Panc1 (cell line): ENCODE results near the gene ELK4. TPM values are rescaled to one million over a fixed set of nuclear protein-coding genes. Genes with fewer than 3 reads are reported as not detected.

Source experiments
- ATAC-seq: fragments of 200-7000 bp; cut with Tn5 transposase; 2 replicates; pipeline ENCODE4 v1.9.1; 2020; ENCODE audit warnings: mild to moderate bottlenecking, moderate library complexity
- BruUV-seq: library from RNA; stranded (reverse); fragments of 400-500 nt; replicated peaks from 2 replicates; lab custom pipeline; 2021; lab: Mats Ljungman, UMichigan
- CTCF ChIA-PET: fragments of 300-600 bp; sonication (Branson Sonifier 250); formaldehyde crosslinking; loops from one replicate; lab custom pipeline; 2022; ENCODE audit warnings: antibody characterized with exemption; lab: Charles Lee
- POLR2A ChIA-PET: fragments of 300-600 bp; sonication (Branson Sonifier 250); formaldehyde crosslinking; loops from one replicate; lab custom pipeline; 2022; ENCODE audit warnings: antibody characterized with exemption; lab: Charles Lee
- DNase-seq: peaks from one replicate; pipeline ENCODE4 v3.0.0-alpha.2; 2010; ENCODE audit warnings: low read depth, low spot score
- H3K27ac ChIP-seq: 2 replicates; pipeline ENCODE4 v1.5.1; 2011; ENCODE audit warnings: mild to moderate bottlenecking, low read length, inconsistent platforms
- H3K27me3 ChIP-seq: fragments of 200-500 bp; sonication (Bioruptor generic); 2 replicates; pipeline ENCODE4 v1.6.0; 2014; ENCODE audit warnings: low read length, inconsistent platforms; ENCODE audit not compliant: control insufficient read depth, insufficient read depth
- H3K36me3 ChIP-seq: fragments of 200-500 bp; sonication (Bioruptor generic); 2 replicates; pipeline ENCODE4 v1.5.1; 2014; ENCODE audit warnings: inconsistent platforms, mild to moderate bottlenecking, low read length, moderate library complexity; ENCODE audit not compliant: control insufficient read depth, insufficient read depth
- H3K4me1 ChIP-seq: 2 replicates; pipeline ENCODE4 v1.5.1; 2011; ENCODE audit warnings: inconsistent platforms, mild to moderate bottlenecking, low read length, moderate library complexity; ENCODE audit not compliant: control insufficient read depth, insufficient read depth
- H3K4me3 ChIP-seq, 2 experiments: 2 replicates each; pipeline ENCODE4 v1.5.1; 2011 to 2012; ENCODE audit warnings: low read depth in 2 of 2, low read length in 2 of 2, mild to moderate bottlenecking in 2 of 2, inconsistent platforms in 1 of 2, moderate library complexity in 1 of 2
- H3K9me3 ChIP-seq: fragments of 200-500 bp; sonication (Bioruptor generic); 2 replicates; pipeline ENCODE4 v1.5.1; 2014; ENCODE audit warnings: low read depth, mild to moderate bottlenecking, inconsistent platforms, low read length, moderate library complexity; ENCODE audit not compliant: control insufficient read depth, insufficient read depth
- POLR2AphosphoS5 ChIP-seq: IDR thresholded peaks from 2 replicates; pipeline ENCODE4 v1.6.1; 2012; ENCODE audit warnings: mild to moderate bottlenecking, low read depth, low read length, moderate library complexity
- SIN3A ChIP-seq: IDR thresholded peaks from 2 replicates; pipeline ENCODE4 v1.6.1; 2012; ENCODE audit warnings: low read depth, mild to moderate bottlenecking, low read length, moderate library complexity, borderline replicate concordance; ENCODE audit not compliant: insufficient read depth
- TCF7L2 ChIP-seq: IDR thresholded peaks from 2 replicates; pipeline ENCODE4 v1.6.1; 2011; ENCODE audit warnings: mild to moderate bottlenecking, low read depth, low read length, inconsistent platforms
- in situ Hi-C: cut with HindIII; loops from 2 replicates; pipeline ENCODE4 v1.10.0; 2016; ENCODE audit warnings: low sequenced_read_pairs, low pct_unique_long_range_greater_than_20kb
- intact Hi-C: fragments of 100-400 bp; cut with micrococcal nuclease; formaldehyde crosslinking; loops from one replicate; pipeline ENCODE4 v1.10.0; 2022; ENCODE audit not compliant: unreplicated experiment
- total RNA-seq: library from RNA; stranded (reverse); gene quantifications from one replicate; pipeline ENCODE4 v1.2.1, GENCODE V29; 2021; ENCODE audit not compliant: unreplicated experiment
- TF ChIP-seq, protein P1 (sequence below), 2 experiments: IDR thresholded peaks; 2 replicates each; pipeline ENCODE4 v1.6.1; 2011 to 2012; ENCODE audit warnings: low read depth in 2 of 2, control low read depth in 1 of 2, low read length in 1 of 2, mild to moderate bottlenecking in 1 of 2, moderate library complexity in 1 of 2; ENCODE audit not compliant: insufficient read depth in 1 of 2
- TF ChIP-seq, protein P2 (sequence below): fragments of 450-650 bp; IDR thresholded peaks from 2 replicates; pipeline ENCODE4 v1.5.1; 2017; ENCODE audit warnings: mild to moderate bottlenecking

The ELK4 gene
- total RNA-seq, 1 experiment from 2014 or later = 54.6 TPM

DNA sequence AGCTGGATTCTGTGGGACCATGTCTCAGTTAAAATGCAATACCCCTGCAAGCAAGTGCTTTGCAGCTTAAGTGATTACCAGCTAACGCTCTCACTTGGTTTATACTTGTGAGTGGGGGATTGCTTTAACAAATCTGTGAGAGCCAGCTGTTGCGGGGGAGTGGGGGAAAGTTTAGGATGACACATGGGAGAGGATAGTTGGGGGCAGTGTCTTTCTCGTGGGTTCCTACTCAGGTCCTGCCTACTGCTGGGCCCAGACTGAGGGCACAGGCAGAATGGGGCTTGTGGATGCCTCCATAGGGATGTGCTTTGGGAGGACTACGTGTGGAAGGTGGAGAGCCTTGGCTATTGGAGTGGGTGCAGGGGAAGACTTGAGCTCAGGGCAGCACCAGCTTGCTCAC lies 60.1 kb downstream of the ELK4 start:
- POLR2A ChIA-PET = no interaction called here
- peaks cover 27% of the 10 kb centered on the region for H3K27me3 ChIP-seq
- CTCF ChIA-PET = no interaction called here
- ATAC-seq (no peak), DNase-seq (no peak)
- no peak for TF ChIP-seq SIN3A
- TF ChIP-seq, protein P1, sequence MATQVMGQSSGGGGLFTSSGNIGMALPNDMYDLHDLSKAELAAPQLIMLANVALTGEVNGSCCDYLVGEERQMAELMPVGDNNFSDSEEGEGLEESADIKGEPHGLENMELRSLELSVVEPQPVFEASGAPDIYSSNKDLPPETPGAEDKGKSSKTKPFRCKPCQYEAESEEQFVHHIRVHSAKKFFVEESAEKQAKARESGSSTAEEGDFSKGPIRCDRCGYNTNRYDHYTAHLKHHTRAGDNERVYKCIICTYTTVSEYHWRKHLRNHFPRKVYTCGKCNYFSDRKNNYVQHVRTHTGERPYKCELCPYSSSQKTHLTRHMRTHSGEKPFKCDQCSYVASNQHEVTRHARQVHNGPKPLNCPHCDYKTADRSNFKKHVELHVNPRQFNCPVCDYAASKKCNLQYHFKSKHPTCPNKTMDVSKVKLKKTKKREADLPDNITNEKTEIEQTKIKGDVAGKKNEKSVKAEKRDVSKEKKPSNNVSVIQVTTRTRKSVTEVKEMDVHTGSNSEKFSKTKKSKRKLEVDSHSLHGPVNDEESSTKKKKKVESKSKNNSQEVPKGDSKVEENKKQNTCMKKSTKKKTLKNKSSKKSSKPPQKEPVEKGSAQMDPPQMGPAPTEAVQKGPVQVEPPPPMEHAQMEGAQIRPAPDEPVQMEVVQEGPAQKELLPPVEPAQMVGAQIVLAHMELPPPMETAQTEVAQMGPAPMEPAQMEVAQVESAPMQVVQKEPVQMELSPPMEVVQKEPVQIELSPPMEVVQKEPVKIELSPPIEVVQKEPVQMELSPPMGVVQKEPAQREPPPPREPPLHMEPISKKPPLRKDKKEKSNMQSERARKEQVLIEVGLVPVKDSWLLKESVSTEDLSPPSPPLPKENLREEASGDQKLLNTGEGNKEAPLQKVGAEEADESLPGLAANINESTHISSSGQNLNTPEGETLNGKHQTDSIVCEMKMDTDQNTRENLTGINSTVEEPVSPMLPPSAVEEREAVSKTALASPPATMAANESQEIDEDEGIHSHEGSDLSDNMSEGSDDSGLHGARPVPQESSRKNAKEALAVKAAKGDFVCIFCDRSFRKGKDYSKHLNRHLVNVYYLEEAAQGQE (IDR thresholded peaks at IDR 0.05; ENCODE audit: insufficient read depth in 1 of 2, low read depth in 2 of 2, low read length in 1 of 2) = no peak
- TF ChIP-seq, protein P2, sequence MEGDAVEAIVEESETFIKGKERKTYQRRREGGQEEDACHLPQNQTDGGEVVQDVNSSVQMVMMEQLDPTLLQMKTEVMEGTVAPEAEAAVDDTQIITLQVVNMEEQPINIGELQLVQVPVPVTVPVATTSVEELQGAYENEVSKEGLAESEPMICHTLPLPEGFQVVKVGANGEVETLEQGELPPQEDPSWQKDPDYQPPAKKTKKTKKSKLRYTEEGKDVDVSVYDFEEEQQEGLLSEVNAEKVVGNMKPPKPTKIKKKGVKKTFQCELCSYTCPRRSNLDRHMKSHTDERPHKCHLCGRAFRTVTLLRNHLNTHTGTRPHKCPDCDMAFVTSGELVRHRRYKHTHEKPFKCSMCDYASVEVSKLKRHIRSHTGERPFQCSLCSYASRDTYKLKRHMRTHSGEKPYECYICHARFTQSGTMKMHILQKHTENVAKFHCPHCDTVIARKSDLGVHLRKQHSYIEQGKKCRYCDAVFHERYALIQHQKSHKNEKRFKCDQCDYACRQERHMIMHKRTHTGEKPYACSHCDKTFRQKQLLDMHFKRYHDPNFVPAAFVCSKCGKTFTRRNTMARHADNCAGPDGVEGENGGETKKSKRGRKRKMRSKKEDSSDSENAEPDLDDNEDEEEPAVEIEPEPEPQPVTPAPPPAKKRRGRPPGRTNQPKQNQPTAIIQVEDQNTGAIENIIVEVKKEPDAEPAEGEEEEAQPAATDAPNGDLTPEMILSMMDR = no peak
- TF ChIP-seq POLR2AphosphoS5 = no peak
- TF ChIP-seq TCF7L2 = no peak
- no peaks in the 10 kb centered on the region for H3K9me3 ChIP-seq
- H3K36me3 ChIP-seq = no peaks in the 10 kb centered on the region
- H3K4me1 ChIP-seq = no peaks in the 10 kb centered on the region; the same call in 1 of the 2 replicates
- in situ Hi-C loops (no loop called here), intact Hi-C loops (no loop called here)
- no peak overlapping the region for H3K4me3 ChIP-seq
- no peak overlapping the region for H3K27ac ChIP-seq
- BruUV-seq = no TSS peak

DNA sequence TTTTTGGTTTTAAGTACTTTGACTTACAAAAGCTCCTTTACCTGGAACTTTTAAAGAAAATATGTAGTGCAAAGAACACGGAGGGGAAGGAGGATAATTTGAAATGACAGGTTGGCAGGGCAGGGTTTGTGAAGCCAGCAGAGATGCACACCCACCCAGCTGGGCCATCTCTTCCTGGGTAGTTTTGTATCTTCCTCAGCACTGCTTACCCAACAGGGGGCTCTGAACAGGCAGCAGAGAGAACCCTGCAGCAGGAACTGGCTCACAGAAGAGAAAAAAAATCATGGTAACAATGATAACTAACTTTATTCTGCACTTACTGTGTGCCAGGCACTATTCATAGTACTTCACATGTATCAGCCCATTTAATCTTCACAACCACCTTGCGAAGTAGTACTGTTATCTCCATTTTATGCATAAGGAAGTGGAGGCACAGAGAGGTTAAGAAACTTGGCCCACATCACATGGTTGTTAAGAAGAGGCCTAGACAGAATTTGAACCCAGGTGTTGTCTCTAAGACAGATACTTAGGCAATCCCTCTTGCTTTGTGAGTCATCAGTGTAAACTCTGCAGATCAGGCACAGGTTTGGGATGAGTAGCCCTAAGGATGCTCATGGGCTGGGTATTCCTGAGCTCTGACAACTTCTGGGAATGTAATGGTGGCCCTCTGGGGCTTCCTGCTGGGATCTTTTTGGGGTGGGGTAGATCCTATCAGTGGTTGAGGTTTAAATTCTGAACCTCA lies 60.8 kb downstream of the ELK4 start:
- TF ChIP-seq, protein P1 (IDR thresholded peaks at IDR 0.05; ENCODE audit: insufficient read depth in 1 of 2, low read depth in 2 of 2, low read length in 1 of 2) = no peak
- TF ChIP-seq, protein P2 = no peak
- TF ChIP-seq TCF7L2 = no peak
- no peak for TF ChIP-seq POLR2AphosphoS5
- TF ChIP-seq SIN3A = no peak
- Histone ChIP-seq H3K27ac (no peak overlapping the region), H3K4me1 (no peaks in the 10 kb centered on the region; the same call in 1 of the 2 replicates), H3K36me3 (no peaks in the 10 kb centered on the region), H3K4me3 (no peak overlapping the region), H3K27me3 (peaks cover 33% of the 10 kb centered on the region), H3K9me3 (no peaks in the 10 kb centered on the region)
- ChIA-PET POLR2A (no interaction called here), CTCF (interaction anchor here (1.1 kb wide), 1 partner anchor 47 kb away, joined by 4 read pairs; no protein-coding TSS in a partner anchor)
- in situ Hi-C loops (no loop called here), intact Hi-C loops (no loop called here)
- ATAC-seq (no peak), DNase-seq (no peak)
- no TSS peak for BruUV-seq
